K562 (cell line): ENCODE results near the gene GEMIN4. TPM values are rescaled to one million over a fixed set of nuclear protein-coding genes. Genes with fewer than 3 reads are reported as not detected.
A peak's percentile ranks its signal among the peaks of the same experiment; 100 is the strongest.

Experiments
- BACH1 ChIP-seq: fragments of 200-800 bp; sonication (Bioruptor generic); IDR thresholded peaks from 2 replicates; pipeline ENCODE4 v1.6.1; 2016; ENCODE audit warnings: missing genetic modification characterization, missing compliant biosample characterization
- BRCA1 ChIP-seq, 2 experiments: fragments of 450-650 bp in 1 of 2; sonication (generic) in 1 of 2; formaldehyde crosslinking in 1 of 2; IDR thresholded peaks; 2 replicates each; pipeline versions ENCODE4 v1.5.0 to v1.6.1; 2017 to 2020; ENCODE audit warnings: mild to moderate bottlenecking in 1 of 2, missing genetic modification reagents in 1 of 2
- CBX1 ChIP-seq: sonication (generic); IDR thresholded peaks from 2 replicates; pipeline ENCODE4 v1.6.1; 2016; ENCODE audit warnings: antibody characterized with exemption, low read depth, mild to moderate bottlenecking
- EZH2 ChIP-seq: IDR thresholded peaks from 2 replicates; pipeline ENCODE4 v1.6.1; 2012; ENCODE audit warnings: low read depth, mild to moderate bottlenecking, inconsistent platforms, low read length, borderline replicate concordance
- FOXJ3 ChIP-seq: sonication (generic); formaldehyde crosslinking; IDR thresholded peaks from 2 replicates; pipeline ENCODE4 v1.4.0; 2020; ENCODE audit warnings: mild to moderate bottlenecking, missing genetic modification reagents
- FOXK1 ChIP-seq: sonication (generic); formaldehyde crosslinking; IDR thresholded peaks from 2 replicates; pipeline ENCODE4 v1.8.0; 2022; ENCODE audit warnings: missing genetic modification reagents, mild to moderate bottlenecking, borderline replicate concordance
- GABPA ChIP-seq: fragments of 200-800 bp; sonication (Bioruptor generic); conservative IDR thresholded peaks from 2 replicates; pipeline ENCODE4 v1.6.1; 2016; ENCODE audit warnings: low read depth, missing genetic modification characterization, missing compliant biosample characterization
- GTF2F1 ChIP-seq: IDR thresholded peaks from 2 replicates; pipeline ENCODE4 v1.6.1; 2011; ENCODE audit warnings: low read depth, low read length, improper control_type of control experiment
- JUND ChIP-seq, 2 experiments: IDR thresholded peaks; 2 replicates in 1 of 2; 3 replicates in 1 of 2; pipeline ENCODE4 v1.6.1; 2011; ENCODE audit warnings: borderline replicate concordance in 2 of 2, low read depth in 2 of 2, low read length in 2 of 2, improper control_type of control experiment in 1 of 2, missing biosample characterization in 1 of 2, missing genetic modification characterization in 1 of 2, missing genetic modification reagents in 1 of 2
- NR2C1 ChIP-seq, 2 experiments: fragments of 450-650 bp; IDR thresholded peaks; 2 replicates each; pipeline ENCODE4 v1.6.1; 2017; ENCODE audit warnings: mild to moderate bottlenecking in 2 of 2, antibody characterized with exemption in 1 of 2, inconsistent platforms in 1 of 2, missing compliant biosample characterization in 1 of 2, missing genetic modification characterization in 1 of 2
- PCBP1 ChIP-seq: fragments of 200-400 bp; formaldehyde crosslinking; IDR thresholded peaks from 2 replicates; pipeline ENCODE4 v1.6.1; 2018; ENCODE audit warnings: mild to moderate bottlenecking, low read depth, low read length; ENCODE audit not compliant: poor library complexity, severe bottlenecking
- RBBP5 ChIP-seq: fragments of 200-600 bp; sonication (generic); IDR thresholded peaks from 2 replicates; pipeline ENCODE4 v1.6.1; 2012; ENCODE audit warnings: borderline replicate concordance, mild to moderate bottlenecking, low read length, control low read depth, inconsistent platforms; ENCODE audit not compliant: insufficient read depth, poor library complexity, severe bottlenecking
- SRSF9 ChIP-seq: fragments of 200-400 bp; formaldehyde crosslinking; IDR thresholded peaks from 2 replicates; pipeline ENCODE4 v1.6.1; 2017; ENCODE audit warnings: low read depth, low read length, borderline replicate concordance
- TCF15 ChIP-seq: fragments of 250-450 bp; sonication (Bioruptor Pico); IDR thresholded peaks from 2 replicates; pipeline ENCODE4 v1.8.0; 2022; ENCODE audit warnings: moderate library complexity, mild to moderate bottlenecking, inconsistent platforms
- TEAD1 ChIP-seq, 2 experiments: fragments of 450-650 bp in 1 of 2; sonication (generic) in 1 of 2; formaldehyde crosslinking; IDR thresholded peaks; 2 replicates each; pipeline versions ENCODE4 v1.4.0 to v1.8.0; 2020 to 2022; ENCODE audit warnings: mild to moderate bottlenecking in 2 of 2, missing genetic modification reagents in 1 of 2
- XRCC3 ChIP-seq: fragments of 450-650 bp; IDR thresholded peaks from 2 replicates; pipeline ENCODE4 v1.6.1; 2017; ENCODE audit warnings: mild to moderate bottlenecking, moderate library complexity
- ZBTB7A ChIP-seq: IDR thresholded peaks from 2 replicates; pipeline ENCODE4 v1.6.1; 2011; ENCODE audit warnings: low read depth, mild to moderate bottlenecking, low read length, moderate library complexity, borderline replicate concordance; ENCODE audit not compliant: control insufficient read depth
- ZFP36 ChIP-seq: fragments of 150-350 bp; IDR thresholded peaks from 2 replicates; pipeline ENCODE4 v1.6.1; 2018; ENCODE audit warnings: low read length, low read depth; ENCODE audit not compliant: partially characterized antibody
- ZKSCAN8 ChIP-seq: fragments of 200-800 bp; sonication (Bioruptor generic); IDR thresholded peaks from 2 replicates; pipeline ENCODE4 v1.6.1; 2016; ENCODE audit warnings: missing genetic modification characterization, missing compliant biosample characterization
- ZNF212 ChIP-seq: fragments of 450-650 bp; formaldehyde crosslinking; IDR thresholded peaks from 2 replicates; pipeline ENCODE4 v1.4.0; 2020; ENCODE audit warnings: mild to moderate bottlenecking
- ZNF274 ChIP-seq: IDR thresholded peaks from 2 replicates; pipeline ENCODE4 v1.6.1; 2011; ENCODE audit warnings: low read depth, mild to moderate bottlenecking, low read length, moderate library complexity, borderline replicate concordance
- ZNF668 ChIP-seq: fragments of 250-450 bp; sonication (Bioruptor Pico); IDR thresholded peaks from 2 replicates; pipeline ENCODE4 v1.8.0; 2022; ENCODE audit warnings: mild to moderate bottlenecking, inconsistent platforms
- ZNF75A ChIP-seq: fragments of 450-650 bp; formaldehyde crosslinking; IDR thresholded peaks from 2 replicates; pipeline ENCODE4 v1.4.0; 2020; ENCODE audit warnings: mild to moderate bottlenecking
- polyA plus RNA-seq, 8 experiments: library from polyadenylated mRNA; depleted of rRNA in 4 of 8; stranded (reverse) in 5 of 8; unstranded in 3 of 8; fragments of >200 nt; fragmentation: Nextera tagmentation in 2 of 8; fragmentation: Illumina TruSeq in 1 of 8; extraction: Ambion mirVana in 2 of 8; extraction: Trizol in 1 of 8; gene quantifications; 2 replicates each; pipeline versions ENCODE4 v1.2.1 to v1.2.3, GENCODE V29; 2011 to 2014; ENCODE audit warnings: inconsistent platforms in 1 of 8, missing spikeins in 1 of 8
- total RNA-seq, 7 experiments: library from RNA; depleted of rRNA in 6 of 7; stranded (reverse); fragments of >200 nt in 6 of 7; fragmentation: Illumina TruSeq in 2 of 7; extraction: Trizol in 2 of 7; gene quantifications; 2 replicates each; pipeline versions ENCODE4 v1.2.1 to v1.2.3, GENCODE V29; 2011 to 2021; ENCODE audit warnings: low replicate concordance in 1 of 7
- TF ChIP-seq, protein P1 (sequence below): fragments of 450-650 bp; IDR thresholded peaks from 2 replicates; pipeline ENCODE4 v1.6.1; 2016; ENCODE audit warnings: missing biosample characterization, missing genetic modification characterization
- TF ChIP-seq, protein P2 (sequence below): fragments of 250-450 bp; sonication (Bioruptor Pico); IDR thresholded peaks from 2 replicates; pipeline ENCODE4 v1.4.0; 2020; ENCODE audit warnings: mild to moderate bottlenecking, moderate library complexity

The GEMIN4 gene
- total and polyA plus RNA-seq, 9 of the 15 experiments (the other 6 are each of a cell fraction or from before 2014, with no cell fraction given), result 1.8 to 42.5 (median 10.8) TPM

DNA sequence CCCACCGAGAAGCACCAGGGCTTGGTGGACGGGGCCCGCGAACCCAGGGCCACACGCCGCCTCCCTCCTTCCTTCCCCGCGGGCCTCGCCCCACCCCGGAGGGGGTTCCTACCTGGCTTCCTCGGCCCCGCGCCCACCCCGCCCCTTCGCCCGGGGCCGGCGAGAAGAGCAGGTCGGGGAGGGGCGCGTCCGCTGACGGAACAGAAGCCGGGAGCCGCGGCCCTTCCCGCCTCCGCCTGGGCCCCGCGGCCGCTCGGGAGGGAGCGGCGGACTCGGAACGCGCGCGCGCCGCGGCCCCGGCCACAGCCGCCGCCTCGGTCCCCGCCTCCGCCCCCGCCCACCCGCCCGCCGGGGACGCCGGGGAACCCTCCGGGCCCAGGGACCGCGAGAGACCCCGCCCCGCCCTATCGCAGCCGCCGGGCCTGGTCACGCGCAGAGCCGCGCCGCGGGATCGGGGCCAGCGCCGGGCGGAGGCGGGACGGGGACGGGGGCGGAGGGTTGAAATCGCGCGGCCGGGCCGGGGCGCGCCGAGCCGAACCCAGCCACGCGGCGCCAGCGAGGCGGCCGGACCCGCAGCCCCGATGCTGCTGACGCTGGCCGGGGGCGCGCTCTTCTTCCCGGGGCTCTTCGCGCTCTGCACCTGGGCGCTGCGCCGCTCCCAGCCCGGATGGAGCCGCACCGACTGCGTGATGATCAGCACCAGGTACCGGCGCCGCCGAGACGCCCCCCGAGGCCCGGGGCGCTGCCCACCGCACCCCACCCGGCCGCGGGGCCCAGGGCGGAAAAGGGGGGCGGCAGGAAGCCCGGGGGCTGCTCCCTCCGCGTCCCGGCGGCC lies 19.8 kb downstream of the GEMIN4 start, which contains the start of gene TLCD3A (continued):
- peak; percentile 8 for TF ChIP-seq RBBP5
- peak; percentile 35; the same call in 1 of the 2 replicates for TF ChIP-seq GABPA (tag)
- TF ChIP-seq ZFP36, result no peak
- TF ChIP-seq PCBP1, result no peak
- no peak for TF ChIP-seq ZNF212 (CRISPR knock-in tag)
- TF ChIP-seq BRCA1 (IDR thresholded peaks at IDR 0.05), result no peak
- TF ChIP-seq BRCA1 (CRISPR knock-in tag; IDR thresholded peaks at IDR 0.05), result no peak
- TF ChIP-seq BACH1 (tag), result no peak
- TF ChIP-seq EZH2, result no peak
- TF ChIP-seq GTF2F1, result no peak
- TF ChIP-seq TCF15 (CRISPR knock-in tag), result no peak
- TF ChIP-seq ZNF274, result no peak
- TF ChIP-seq TEAD1 (CRISPR knock-in tag; IDR thresholded peaks at IDR 0.05), result no peak
- TF ChIP-seq NR2C1 (IDR thresholded peaks at IDR 0.05), result no peak
- TF ChIP-seq NR2C1 (tag; IDR thresholded peaks at IDR 0.05), result no peak
- TF ChIP-seq, protein P1, sequence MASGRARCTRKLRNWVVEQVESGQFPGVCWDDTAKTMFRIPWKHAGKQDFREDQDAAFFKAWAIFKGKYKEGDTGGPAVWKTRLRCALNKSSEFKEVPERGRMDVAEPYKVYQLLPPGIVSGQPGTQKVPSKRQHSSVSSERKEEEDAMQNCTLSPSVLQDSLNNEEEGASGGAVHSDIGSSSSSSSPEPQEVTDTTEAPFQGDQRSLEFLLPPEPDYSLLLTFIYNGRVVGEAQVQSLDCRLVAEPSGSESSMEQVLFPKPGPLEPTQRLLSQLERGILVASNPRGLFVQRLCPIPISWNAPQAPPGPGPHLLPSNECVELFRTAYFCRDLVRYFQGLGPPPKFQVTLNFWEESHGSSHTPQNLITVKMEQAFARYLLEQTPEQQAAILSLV (tag), result no peak
- TF ChIP-seq XRCC3, result no peak
- TF ChIP-seq, protein P2, sequence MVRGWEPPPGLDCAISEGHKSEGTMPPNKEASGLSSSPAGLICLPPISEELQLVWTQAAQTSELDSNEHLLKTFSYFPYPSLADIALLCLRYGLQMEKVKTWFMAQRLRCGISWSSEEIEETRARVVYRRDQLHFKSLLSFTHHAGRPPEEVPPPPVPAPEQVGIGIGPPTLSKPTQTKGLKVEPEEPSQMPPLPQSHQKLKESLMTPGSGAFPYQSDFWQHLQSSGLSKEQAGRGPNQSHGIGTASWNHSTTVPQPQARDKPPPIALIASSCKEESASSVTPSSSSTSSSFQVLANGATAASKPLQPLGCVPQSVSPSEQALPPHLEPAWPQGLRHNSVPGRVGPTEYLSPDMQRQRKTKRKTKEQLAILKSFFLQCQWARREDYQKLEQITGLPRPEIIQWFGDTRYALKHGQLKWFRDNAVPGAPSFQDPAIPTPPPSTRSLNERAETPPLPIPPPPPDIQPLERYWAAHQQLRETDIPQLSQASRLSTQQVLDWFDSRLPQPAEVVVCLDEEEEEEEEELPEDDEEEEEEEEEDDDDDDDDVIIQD (CRISPR knock-in tag), result no peak
- TF ChIP-seq ZBTB7A, result peak; percentile 34; the same call in 1 of the 2 replicates
- no peak for TF ChIP-seq ZNF668 (CRISPR knock-in tag)
- no peak for TF ChIP-seq JUND (IDR thresholded peaks at IDR 0.05; ENCODE audit: borderline replicate concordance, low read depth, low read length)
- no peak for TF ChIP-seq JUND (tag; IDR thresholded peaks at IDR 0.05; ENCODE audit: borderline replicate concordance, low read depth, low read length)
- no peak for TF ChIP-seq ZNF75A
- TF ChIP-seq FOXJ3 (CRISPR knock-in tag), result no peak
- TF ChIP-seq SRSF9, result no peak
- no peak for TF ChIP-seq ZKSCAN8 (CRISPR knock-in tag)
- no peak for TF ChIP-seq CBX1
- no peak for TF ChIP-seq FOXK1
